Stimulated activated CD8-positive, alpha-beta memory T cell treated with anti-CD3 and anti-CD28 coated beads, Interleukin-7, amount 100 ng/mL, for 48 hours (primary cell): ENCODE results near the gene EPG5.
"Not testable (repeated sequence)": the region's sequence is repeated elsewhere in the genome, so short reads cannot be mapped to it uniquely, and the experiment has no call there.

Experiments used
- DNase-seq, 2 donors: peaks; one replicate each; pipeline ENCODE4 v3.0.0-alpha.2; 2020; ENCODE audit warnings: low read depth in 1 of 2; ENCODE audit errors: extremely low read depth in 1 of 2

EPG5 gene

GRCh38 chr18:45841060-45841764, 125.9 kb downstream of the EPG5 start:
- DNase-seq: no peak

DNA sequence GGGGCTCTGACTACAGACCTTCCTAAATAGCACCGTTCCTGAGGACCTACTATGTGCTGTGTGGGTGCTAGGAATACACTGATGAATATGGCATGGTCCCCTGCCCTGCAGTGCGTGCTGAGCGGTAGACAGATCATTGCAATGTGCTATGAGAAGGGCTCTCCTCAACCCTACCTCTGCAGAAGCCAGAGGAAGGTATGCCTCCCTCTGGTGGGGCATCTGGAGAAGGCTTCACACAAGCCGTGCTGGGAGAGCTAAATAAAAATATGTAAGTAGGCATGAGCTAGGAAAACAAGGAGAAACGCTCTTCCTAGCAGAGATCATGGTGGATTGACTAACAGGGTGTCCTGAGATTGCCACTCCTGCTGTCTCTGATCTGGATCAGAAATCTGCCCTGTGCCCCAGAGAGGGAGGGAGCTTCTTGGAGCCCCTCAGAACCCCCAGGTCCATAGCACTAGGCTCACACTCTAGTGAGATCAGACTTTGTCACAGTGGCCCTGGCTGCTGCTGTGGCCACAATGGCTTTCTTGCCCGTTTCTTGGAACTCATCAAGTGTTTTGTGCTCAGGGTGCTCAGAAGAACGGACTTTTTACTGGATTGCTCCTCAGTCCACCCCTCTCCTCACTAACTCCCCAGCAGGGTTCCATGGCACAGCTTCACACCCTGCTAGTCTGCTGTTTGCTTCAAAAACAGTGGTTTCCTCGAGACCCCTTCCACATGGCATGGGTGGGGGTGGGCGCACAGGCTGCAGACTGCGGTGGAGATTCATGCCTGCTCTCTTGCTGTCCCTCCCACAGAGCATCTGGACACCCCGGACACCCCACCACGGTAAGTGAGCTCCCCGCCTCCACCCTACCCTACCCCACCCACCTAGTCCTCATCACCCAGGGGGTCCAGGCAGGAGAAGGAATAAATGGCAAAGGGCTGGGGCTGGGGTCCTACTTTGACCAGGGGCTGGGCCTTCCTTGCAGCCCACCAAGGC, 127.4 kb downstream of the EPG5 start:
- DNase-seq: no peak

DNA sequence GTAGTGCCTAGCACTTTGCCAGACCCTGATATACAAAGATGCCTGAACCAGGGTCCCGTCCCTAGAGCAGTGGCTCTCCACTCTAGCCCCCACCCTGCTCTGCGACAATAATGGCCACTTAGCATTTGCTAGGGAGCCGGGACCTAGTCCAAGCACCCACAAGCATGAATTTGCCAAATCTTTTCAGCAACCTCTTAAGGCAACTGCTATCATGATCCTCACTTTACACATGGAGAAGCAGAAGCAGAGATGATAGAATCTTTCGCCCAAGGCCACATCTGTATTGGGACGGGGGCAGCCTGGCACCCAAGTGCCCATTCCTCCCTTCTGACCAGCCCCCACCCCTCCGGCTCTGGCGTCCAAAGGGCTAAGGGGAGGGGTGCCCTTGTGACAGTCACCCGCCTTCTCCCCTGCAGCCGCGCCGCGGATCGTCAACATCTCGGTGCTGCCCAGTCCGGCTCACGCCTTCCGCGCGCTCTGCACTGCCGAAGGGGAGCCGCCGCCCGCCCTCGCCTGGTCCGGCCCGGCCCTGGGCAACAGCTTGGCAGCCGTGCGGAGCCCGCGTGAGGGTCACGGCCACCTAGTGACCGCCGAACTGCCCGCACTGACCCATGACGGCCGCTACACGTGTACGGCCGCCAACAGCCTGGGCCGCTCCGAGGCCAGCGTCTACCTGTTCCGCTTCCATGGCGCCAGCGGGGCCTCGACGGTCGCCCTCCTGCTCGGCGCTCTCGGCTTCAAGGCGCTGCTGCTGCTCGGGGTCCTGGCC, 128.6 kb downstream of the EPG5 start:
- no peak for DNase-seq

GRCh38 chr18:45837283-45838070, 129.7 kb downstream of the EPG5 start:
- peak; percentile 26 to 30 for DNase-seq

DNA sequence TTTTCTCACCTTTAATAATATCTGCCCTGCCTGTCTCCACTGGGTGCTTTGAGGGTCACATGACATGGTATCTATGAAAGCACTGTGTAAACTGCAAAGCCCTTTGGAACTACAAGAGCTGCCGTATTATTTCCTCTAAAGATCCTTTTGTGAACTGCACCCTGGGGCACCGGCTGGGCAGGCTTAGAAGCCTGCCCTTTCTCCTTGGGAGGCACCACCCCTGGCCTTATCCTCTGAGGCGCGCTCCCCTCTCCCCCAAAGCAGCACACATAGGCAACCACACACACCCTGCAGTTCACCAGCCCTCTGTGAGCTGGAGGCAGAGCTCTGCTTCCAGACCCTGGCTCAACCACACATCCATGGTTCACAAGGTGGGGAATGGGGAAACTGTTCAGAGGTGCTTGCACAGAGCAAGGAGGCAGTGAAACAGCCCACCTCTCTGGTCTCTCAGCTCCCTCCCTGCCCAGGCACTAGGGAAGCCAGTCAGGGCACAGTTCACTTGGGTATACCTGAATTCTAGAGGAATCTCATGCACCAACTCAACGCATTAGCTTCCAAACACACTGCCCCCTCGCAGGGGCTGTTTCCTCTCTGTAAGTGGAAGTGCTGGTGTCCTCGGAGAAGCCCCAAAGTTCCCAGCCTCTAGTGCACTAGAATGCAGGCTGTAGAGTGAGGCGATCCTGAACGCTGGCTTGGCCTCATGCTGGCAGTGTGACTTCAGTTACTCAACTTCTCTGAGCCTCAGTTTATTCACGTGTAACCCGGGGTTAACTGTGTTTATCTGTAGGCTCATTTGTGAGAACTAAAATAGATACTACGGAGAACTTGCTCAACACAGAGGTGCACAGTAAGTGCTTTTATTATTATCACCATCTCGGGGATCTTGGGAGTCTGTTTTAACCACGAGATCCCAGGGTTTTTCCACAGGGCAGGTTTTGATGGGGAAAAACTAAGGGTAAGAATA, 130.6 kb downstream of the EPG5 start:
- no peak for DNase-seq

DNA sequence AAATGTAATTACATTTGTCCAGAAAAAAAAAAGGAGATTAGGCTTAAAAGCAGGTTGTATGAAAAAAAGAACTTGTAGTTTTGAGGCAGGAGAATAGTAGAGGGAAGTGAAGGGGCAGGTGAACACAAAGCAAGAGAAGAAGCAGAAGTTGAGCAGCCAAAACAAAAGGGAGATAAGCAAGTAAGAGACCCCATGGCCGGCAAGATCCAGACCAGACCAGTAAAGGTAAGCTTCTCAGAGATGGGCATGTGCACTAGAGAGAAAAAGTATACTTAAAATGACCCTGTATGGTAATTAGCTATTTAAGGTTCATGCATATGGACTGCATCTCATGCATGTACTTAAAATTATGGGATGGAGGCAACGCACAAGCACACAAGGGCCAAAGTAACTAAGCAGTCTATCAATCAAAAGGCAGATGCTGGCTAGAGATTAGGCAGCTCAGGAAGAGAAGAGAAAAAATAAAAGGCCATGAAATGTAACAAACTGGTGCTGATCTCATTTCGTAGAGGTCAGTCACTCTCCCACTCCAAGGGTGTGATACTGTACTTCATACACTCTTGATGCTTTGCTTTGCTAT, 132.0 kb downstream of the EPG5 start:
- DNase-seq: no peak

- no peak for DNase-seq
These were observed 132.8 kb downstream of the EPG5 start for GRCh38 chr18:45834306-45834705.

DNA sequence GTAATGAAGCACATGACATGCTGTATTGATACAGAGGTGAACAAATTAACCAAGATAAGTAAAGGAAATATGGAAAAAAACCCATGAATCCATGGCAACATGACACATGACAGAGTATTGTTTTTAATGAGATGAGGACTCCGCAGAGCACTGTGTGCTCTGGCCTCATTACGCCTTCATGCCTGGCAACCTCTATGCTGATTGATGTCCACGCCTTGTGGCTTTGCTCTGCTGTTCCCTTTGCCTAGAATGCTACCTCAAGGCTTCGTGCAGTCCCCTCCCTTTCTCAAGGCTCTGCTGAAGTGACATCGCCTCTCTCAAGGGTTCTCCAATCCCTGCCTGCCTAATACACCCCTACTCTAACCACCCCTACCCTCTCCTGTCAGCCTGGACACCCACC, 133.3 kb downstream of the EPG5 start:
- DNase-seq: no peak

GRCh38 chr18:45830917-45831316, 136.2 kb downstream of the EPG5 start:
- no peak for DNase-seq

DNA sequence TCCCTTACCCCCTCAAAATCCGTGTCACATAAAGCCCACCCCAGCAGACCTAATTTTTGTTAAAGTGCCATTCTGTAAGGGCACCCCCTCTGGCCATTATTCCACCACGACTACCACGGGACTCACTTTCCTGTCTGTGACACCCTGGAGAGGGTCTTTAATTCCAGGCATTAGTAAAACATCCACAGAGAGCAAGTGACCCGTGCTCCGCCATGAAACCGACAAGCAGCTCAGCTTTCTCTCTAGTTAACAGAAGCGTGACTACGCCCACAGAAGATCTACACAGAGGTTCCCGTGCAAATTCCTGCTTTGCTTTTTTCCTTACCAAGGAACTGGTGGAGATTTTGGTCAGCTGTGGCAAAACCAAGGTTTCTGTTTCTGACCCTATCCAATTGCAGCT, 137.3 kb downstream of the EPG5 start:
- DNase-seq: no peak

GRCh38 chr18:45828917-45829811, 138.0 kb downstream of the EPG5 start:
- DNase-seq: no peak

DNA sequence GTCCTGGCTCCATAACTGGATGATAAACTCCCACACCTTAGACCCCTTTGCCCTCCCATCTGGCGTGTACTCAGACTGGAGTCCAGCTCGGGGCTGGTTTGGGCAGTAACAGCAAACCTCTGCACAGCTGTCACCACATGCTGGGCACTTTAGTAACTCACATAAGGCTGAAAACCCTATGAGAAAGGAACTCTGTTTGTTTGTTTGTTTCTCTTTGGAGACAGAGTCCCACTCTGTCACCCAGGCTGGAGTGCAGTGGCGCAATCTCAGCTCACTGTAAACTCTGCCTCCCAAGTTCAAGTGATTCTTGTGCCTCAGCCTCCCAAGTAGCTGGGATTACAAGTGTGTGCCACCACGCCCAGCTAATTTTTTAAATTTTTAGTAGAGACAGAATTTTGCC, 140.4 kb downstream of the EPG5 start:
- not testable (repeated sequence) for DNase-seq

GRCh38 chr18:45826084-45826483, 141.0 kb downstream of the EPG5 start:
- DNase-seq: no peak

- no peak for DNase-seq
These were observed 141.7 kb downstream of the EPG5 start, which contains the start of gene SIGLEC15 for GRCh38 chr18:45825258-45826044. Gene SIGLEC15, plus strand, starts transcription at chr18:45825675. Its CDS starts 54 bp downstream, at chr18:45825729.

GRCh38 chr18:45821711-45822110, 145.4 kb downstream of the EPG5 start:
- DNase-seq: no peak

GRCh38 chr18:45821026-45821425, 146.1 kb downstream of the EPG5 start:
- DNase-seq: no peak

- DNase-seq: no peak
These were observed 146.9 kb downstream of the EPG5 start for GRCh38 chr18:45820106-45820745.
